HG03060 (cell line): ENCODE measurements around the gene C6orf120.
"Not testable (repeated sequence)": the region's sequence is repeated elsewhere in the genome, so short reads cannot be mapped to it uniquely, and the experiment has no call there.

Experiments
- ATAC-seq: cut with Tn5 transposase; IDR thresholded peaks from one replicate; pipeline ENCODE4 v1.9.1; 2021; ENCODE audit warnings: low read depth, moderate number of reproducible peaks; ENCODE audit not compliant: unreplicated experiment

C6orf120 gene

DNA sequence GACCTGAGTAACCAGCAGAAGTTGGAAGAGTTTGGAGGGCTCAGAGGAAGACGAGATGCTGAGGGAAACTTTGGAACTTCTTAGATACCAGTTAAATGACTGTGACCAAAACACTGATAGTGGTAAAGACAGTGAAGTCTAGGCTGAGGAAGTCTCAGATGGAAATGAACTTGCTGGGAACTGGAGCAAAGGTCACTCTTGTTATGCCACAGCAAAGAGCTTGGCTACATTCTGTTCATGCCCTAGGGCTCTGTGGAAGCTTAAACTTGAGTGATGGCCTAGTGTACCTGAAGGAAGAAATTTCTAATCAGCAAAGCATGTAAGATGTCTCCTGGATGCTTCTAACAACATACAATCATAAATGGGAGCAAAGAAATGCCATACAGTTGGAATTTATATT lies 24.8 kb upstream of the C6orf120 start:
- ATAC-seq, result no peak

- no peak for ATAC-seq
These were observed 23.6 kb upstream of the C6orf120 start for GRCh38 chr6:169678342-169678741.

- ATAC-seq, result no peak
These were observed 17.9 kb upstream of the C6orf120 start for GRCh38 chr6:169684056-169684455.

DNA sequence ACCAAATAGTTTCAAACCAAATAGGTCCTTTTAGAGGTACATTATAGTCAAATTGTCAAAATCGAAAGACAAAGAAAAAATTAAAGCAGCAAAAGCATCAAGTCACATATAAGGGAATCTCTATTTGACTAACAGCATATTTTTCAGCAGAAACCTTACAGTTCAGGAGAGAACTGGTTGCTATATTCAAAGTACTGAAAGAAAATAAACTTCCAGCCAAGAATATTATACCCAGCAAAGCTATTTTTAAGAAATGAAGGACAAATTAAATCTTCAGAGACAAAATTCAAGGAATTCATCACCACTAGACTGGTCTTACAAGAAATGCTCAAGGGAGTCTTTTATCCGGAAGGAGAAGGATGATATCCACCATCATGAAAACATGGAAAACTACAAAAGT lies 16.1 kb upstream of the C6orf120 start:
- no peak for ATAC-seq

DNA sequence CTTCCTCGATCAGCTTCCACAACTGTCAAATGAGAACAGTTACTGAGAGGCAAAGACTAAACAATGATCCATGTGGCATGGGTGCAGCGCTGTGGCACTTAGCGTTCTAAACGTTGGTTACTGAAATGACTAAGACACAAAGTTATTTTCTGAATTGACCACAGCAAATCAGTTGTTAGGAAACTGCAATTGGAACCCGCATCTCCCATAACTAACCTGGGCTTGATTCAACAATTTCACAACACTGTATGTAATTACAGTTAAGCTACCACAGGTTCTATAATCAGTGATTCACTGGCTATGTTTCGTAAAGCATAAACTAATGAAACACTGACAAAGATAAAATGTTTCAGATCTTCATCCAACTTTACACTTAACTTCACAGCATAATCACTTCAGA lies 12.6 kb upstream of the C6orf120 start:
- no peak for ATAC-seq

- no peak for ATAC-seq
These were observed 10.7 kb upstream of the C6orf120 start for GRCh38 chr6:169691260-169691659.

DNA sequence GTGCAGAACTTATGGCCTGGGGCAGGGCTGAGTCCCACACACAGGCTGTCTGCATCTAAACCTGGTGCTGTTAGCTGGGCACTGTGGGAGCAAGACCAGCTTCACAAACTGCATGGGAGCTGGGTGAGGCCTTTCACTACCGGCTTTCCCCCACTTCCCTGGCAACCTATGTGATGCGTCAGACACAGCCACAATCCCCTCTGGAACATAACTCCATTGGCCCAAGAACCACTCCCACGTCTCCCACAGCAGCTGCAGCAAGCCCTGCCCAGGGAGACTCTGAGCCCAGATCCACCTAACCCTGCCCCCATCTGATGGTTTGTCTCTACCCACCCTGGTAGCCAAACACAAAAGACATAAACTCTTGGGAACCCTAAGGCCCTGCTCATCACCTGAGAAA lies 9.4 kb upstream of the C6orf120 start:
- no peak for ATAC-seq

- ATAC-seq, result no peak
These were observed 6.8 kb upstream of the C6orf120 start for GRCh38 chr6:169695131-169695530.

- not testable (repeated sequence) for ATAC-seq
These were observed 4.8 kb upstream of the C6orf120 start for GRCh38 chr6:169697115-169697514.

DNA sequence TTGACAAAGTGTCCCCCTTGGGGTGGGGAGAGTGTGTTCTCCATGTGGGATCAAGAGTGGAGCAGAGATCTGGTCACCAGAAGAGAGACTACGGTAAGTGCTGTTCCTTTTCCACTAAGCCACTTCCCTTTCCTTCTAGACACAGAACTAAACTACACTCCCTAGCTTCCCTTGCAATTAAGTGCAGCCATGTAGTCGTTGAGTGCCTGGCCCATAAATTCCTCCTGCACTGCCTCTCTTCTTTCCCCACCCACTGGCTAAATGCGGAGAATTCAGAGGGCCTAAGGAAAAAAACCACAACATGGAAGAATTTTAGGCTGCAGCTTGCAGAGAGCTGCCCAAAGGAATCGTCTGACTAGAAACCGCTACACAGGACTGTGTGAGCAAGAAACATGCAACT lies 1.6 kb upstream of the C6orf120 start:
- no peak for ATAC-seq

DNA sequence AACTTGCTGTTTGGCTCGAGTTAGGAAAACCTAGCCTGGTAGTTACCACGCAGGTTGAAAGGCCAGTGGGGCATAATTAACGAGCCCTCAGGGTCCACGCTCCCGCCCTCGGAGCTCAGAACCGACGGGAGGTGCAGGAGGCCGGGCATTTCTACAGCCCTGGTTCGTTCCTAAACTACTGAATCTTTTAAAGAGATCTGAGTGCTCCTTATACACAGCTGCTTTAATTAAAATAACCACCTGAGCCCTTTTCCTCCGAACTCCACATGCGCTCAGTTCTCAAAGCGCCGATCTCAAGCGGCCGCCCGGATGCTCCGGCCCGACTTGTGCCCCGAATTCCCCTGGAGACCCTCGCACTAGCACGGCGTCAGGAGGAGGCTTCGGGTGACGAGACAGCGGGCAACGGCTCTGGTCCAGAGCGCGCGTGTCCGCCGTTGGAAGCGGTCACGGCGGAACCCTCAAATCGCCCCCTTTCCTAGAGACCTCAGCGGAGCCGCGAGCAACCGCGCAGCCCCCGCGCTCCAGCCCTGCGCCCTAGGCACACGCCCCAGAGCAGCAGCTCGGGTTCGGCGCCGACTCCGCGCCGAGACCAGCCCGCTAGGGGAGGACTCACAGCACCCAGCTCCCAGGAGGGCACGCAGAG lies 494 bp upstream of the C6orf120 start:
- ATAC-seq, result no peak

- ATAC-seq, result no peak
These were observed 917 bp downstream of the C6orf120 start for GRCh38 chr6:169702840-169703246.

- ATAC-seq, result no peak
These were observed 5.8 kb downstream of the C6orf120 start for GRCh38 chr6:169707772-169708171.

- peak; percentile 32 for ATAC-seq
These were observed 7.4 kb downstream of the C6orf120 start for GRCh38 chr6:169709293-169709692.

GRCh38 chr6:169710009-169710408 lies 8.1 kb downstream of the C6orf120 start:
- ATAC-seq, result no peak

GRCh38 chr6:169714178-169714577 lies 12.3 kb downstream of the C6orf120 start:
- no peak for ATAC-seq

DNA sequence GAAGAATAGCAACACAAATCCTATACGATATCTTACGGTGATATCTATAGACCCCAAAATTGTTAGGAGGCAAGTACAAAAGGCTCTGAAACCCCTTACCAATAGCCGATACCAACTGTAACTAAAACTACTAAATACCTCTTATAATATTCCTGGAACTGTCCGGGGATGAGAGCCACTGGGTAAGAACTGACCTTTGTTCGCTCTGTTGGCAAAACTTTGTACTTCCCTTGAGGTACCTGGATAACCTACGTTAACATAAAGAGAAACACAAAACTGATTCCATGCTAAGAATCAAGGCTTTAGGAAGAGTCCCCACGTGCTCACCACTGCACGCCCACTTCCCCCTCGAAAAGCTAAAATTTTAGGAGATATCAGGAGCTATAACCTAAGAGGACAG lies 12.7 kb downstream of the C6orf120 start:
- ATAC-seq, result no peak

DNA sequence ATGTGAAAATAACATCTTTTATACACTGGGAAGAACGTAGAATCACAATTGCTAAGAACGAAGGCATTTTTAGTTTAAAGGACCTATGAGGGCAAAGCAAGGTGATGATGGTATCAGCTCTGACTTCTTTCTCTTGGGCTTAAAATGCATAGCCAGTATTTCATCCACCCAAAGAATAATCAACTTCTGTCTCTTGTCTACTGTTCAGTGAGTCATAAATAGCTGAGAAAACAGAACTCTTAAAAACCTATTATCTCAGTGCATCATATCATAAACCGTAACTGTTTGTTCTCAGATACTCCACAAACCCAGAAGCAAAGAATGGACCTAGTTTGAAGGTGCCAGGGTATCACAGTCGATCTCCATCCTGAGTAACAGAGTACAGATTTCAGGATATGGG lies 17.2 kb downstream of the C6orf120 start:
- ATAC-seq, result no peak

DNA sequence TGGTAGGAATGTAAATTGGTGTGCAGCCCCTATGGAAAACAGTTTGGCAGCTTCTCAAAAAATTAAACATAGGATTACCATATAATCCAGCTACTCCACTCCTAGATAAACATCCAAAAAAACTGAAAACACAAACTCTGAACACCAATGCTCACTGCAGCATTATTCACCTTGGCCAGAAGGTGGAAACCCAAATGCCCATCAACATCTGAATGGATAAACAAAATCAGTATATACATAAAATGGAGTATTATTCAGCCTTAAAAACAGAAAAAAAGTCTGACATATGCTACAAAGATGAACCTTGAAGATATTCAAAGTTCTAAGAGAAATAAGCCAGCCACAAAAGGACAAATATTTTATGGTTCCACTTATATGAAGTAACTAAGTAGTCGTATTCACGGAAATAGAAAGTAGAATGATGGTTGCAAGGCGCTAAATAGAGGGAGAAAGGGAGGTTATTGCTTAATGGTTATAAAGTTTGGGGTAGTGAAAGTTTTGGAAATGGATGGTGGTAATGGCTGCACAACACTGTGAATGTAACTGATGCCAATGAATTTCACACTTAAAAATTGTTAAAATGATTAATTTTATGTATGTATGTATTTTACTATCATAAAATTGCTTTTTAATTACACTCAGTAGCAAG lies 18.4 kb downstream of the C6orf120 start:
- no peak for ATAC-seq

DNA sequence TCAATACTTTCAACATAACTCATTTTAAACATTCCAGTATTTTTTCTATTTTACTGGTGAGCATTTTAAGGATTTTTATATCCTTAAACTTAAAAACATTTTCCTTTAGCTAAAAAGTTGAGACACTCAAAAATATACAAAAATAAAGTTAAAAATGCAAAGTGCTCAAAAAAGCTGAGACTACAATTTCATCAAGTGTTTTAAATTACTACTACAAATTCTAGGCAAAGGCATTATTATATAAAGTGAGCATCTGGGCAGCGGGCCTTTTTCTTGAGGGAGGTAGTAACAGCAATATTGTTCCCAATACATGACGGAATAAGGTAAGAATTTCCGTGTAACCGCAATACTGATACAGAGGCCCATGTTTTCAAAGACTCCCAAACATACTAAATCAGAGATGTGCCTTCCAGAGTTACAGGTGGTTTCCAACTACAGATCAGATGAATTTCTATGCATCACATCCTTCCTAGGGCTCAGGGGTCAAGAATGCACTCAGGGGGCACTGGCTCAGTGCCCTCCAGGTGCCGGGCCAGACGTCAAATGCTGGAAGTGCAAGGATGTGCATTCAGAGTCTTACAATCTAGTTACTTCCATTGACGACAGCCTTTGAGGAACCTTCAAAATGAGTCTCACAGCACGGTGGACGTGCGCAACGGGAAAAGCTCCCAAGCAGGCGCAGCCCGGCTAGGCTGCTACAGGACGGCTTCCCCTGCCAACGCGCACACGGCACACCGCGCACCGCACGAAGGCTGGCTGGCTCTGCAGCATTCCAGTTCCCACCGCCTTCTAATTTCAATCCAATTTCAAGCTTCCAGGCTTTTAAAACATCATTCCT lies 20.7 kb downstream of the C6orf120 start:
- ATAC-seq, result no peak

DNA sequence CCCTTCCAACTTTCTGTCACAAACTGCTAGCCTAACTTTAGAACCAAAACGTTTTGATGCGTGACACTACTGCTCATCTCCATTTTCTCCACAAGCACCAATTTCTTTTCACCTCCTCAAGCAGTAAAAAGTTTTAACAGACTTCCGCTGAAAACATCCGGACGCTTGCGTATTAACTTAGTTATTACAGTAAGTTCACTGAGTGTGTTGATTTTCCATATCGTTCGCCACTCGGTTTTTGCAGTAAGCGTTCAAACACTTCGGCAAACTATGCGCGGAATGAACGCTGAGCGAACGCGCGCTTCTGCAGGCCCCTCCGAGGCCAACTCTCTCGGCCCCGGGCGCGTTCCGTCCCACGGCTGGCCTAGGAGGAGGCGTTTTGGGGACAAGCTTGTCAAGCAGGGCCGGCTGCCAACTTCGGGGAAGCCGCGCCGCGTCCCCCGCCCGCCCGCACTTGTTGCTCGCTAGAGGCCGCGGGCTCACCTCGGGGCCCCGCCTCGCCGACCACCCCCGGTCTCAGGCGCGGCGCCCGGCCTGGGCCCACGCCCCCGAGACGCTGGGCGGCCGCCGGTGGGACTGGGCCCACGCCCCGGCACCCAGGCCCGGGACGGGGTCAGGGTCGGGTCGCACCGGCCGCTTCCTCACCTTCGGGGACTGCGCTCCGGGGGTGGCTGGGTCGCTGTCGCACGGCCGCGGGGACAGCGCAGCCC lies 21.4 kb downstream of the C6orf120 start:
- ATAC-seq, result no peak
